ENCODE data around the gene GFPT2.

- TF ChIP-seq CTCF (IDR thresholded peaks at IDR 0.05 in 4 of 5, conservative IDR thresholded peaks at IDR 0.05 in 1 of 5) = no peak
- no peak for TF ChIP-seq POLR2A (IDR thresholded peaks at IDR 0.05)
Observed at GRCh38 chr5:180340856-180341255, 12.3 kb downstream of the GFPT2 start.

Measured in gastrocnemius medialis (tissue), 4 donors.